AG09319 (cell line): ENCODE results near the gene TFDP2.

Source experiments
- DNase-seq: peaks from one replicate; pipeline ENCODE4 v3.0.0-alpha.2; 2010; ENCODE audit warnings: low read depth; ENCODE audit errors: extremely low read depth
- CTCF ChIP-seq: IDR thresholded peaks from 2 replicates; pipeline ENCODE4 v1.5.1; 2011; ENCODE audit warnings: low read depth, mild to moderate bottlenecking, inconsistent platforms, low read length, moderate library complexity

TFDP2 gene

GRCh38 chr3:142065344-142065743 is 84.0 kb downstream of the TFDP2 start:
- no peak for TF ChIP-seq CTCF
- DNase-seq = no peak

GRCh38 chr3:142064454-142064853 is 84.9 kb downstream of the TFDP2 start:
- DNase-seq = no peak
- no peak for TF ChIP-seq CTCF

GRCh38 chr3:142057331-142057725 is 92.0 kb downstream of the TFDP2 start:
- no peak for TF ChIP-seq CTCF
- DNase-seq = no peak

- DNase-seq = no peak
- no peak for TF ChIP-seq CTCF
Observed at GRCh38 chr3:142056656-142057330, 92.6 kb downstream of the TFDP2 start.

GRCh38 chr3:142053835-142054234 is 95.5 kb downstream of the TFDP2 start:
- DNase-seq = no peak
- no peak for TF ChIP-seq CTCF

GRCh38 chr3:142053244-142053643 is 96.1 kb downstream of the TFDP2 start:
- DNase-seq = no peak
- no peak for TF ChIP-seq CTCF

- TF ChIP-seq CTCF = no peak
- DNase-seq = no peak
Observed at GRCh38 chr3:142051351-142051750, 98.0 kb downstream of the TFDP2 start.
